Right cardiac atrium (tissue), 5 donors: Measurements from ENCODE around the gene HS3ST4. TPM values are rescaled to one million over a fixed set of nuclear protein-coding genes. Genes with fewer than 3 reads are reported as not detected.
"Not testable (repeated sequence)": the region's sequence is repeated elsewhere in the genome, so short reads cannot be mapped to it uniquely, and the experiment has no call there.

Source experiments
- ATAC-seq, 2 donors: fragments of 200-7000 bp; cut with Tn5 transposase; one replicate each; pipeline versions ENCODE4 v1.8.0 to v1.9.1; 2020; ENCODE audit warnings: moderate library complexity in 2 of 2, mild to moderate bottlenecking in 1 of 2
- DNase-seq, 3 donors: peaks; one replicate each; pipeline ENCODE4 v3.0.0-alpha.2; 2020
- H3K27ac ChIP-seq: one replicate; pipeline ENCODE4 v1.5.1; 2013; ENCODE audit warnings: mild to moderate bottlenecking, low read length, control low read depth, moderate library complexity
- H3K27me3 ChIP-seq: one replicate; pipeline ENCODE4 v1.6.1; 2013; ENCODE audit not compliant: control insufficient read depth, insufficient read depth
- H3K4me1 ChIP-seq: one replicate; pipeline ENCODE4 v1.6.1; 2013; ENCODE audit warnings: low read length; ENCODE audit not compliant: control insufficient read depth, insufficient read depth
- H3K4me3 ChIP-seq: one replicate; pipeline ENCODE4 v1.5.1; 2013; ENCODE audit warnings: low read length, control low read depth
- H3K9me3 ChIP-seq: one replicate; pipeline ENCODE4 v1.6.1; 2013; ENCODE audit warnings: low read length; ENCODE audit not compliant: control insufficient read depth
- WGBS: extraction: QIAGEN DNeasy Blood & Tissue Kit; methylation state at CpG from one replicate; pipeline ENCODE4 v1.1.7; 2013; 5-methylcytosine and 5-hydroxymethylcytosine counted together
- intact Hi-C, 4 donors: fragments of 100-400 bp; cut with DNase I; formaldehyde crosslinking; loops; one replicate each; pipeline versions ENCODE4 v1.11.0 to v1.14.0; 2022 to 2023
- polyA plus RNA-seq: library from polyadenylated mRNA; stranded (reverse); fragments of 200-250 nt; gene quantifications from one replicate; pipeline ENCODE4 v1.2.3, GENCODE V29; 2013
- total RNA-seq, 4 donors: library from RNA; stranded (reverse); fragmentation: NEBNext Ultra II Directional; extraction: Animal tissue kit (Norgen Biotek cat#: 25700); gene quantifications; one replicate each; pipeline ENCODE4 v1.2.1, GENCODE V29; 2021
- donor health status: healthy with polysubstance abuse.
- donor health status: DM: no; HTN: yes; CAD: no.
- donor health status: DM: no; HTN: no; CAD: no.
- donor health status: DM: no; HTN: yes; CAD: no; lungs with severe emphysema.
- donor health status: DM: yes; HTN: yes; CAD: no.

HS3ST4 gene
- total and polyA plus RNA-seq, 5 donors: not detected

DNA sequence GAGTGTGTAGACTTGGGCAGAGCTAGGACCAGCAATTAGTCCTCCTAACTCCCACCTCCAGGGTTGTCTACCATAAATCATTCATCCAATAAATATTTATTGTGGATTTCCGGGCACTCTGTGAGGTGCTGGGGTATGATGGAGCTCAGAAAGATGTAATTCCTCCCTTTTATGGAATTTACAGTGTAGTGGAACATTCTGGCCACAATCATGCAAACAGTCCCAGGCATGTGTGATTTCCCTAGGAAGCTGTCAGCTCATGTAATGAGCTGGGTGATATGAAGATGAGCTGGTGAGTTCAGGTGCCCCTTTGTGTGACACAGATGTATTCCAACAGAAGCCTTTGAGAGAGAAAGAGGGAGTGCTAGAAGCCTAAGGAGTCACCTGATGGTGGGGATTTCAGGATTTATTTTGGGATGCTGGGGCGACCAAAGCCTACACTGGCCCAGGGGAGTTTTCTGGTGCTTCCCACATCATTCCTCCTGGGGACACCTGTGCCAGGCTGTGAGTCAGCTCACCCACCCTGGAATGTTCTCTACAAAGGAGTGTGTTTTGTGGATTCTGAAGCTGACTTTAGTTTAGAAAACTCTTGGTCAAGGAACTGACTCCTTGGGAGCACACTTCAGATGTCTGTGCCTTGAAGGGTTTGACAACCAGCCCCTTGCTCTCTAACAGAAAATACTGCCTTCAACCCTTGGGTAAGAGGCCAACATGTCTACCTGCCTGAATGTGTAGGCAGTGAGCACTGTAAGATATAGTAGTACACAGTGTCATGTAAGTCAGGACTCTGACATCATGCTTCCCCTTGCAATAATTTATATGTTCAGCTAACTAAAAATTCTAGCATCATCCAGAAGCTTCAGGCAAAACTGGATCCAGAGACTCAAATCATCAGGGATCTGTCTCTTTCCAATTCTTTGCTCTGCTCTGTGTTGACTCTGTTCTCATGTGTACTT is 42.9 kb downstream of the HS3ST4 start:
- Histone ChIP-seq H3K9me3 (no peaks in the 10 kb centered on the region), H3K4me3 (no peak overlapping the region), H3K27ac (no peak overlapping the region), H3K27me3 (no peaks in the 10 kb centered on the region), H3K4me1 (no peaks in the 10 kb centered on the region)
- no peak for ATAC-seq
- 55% methylated on average over 2 of the region's 2 CpGs for WGBS
- intact Hi-C loops: no loop called here
- no peak for DNase-seq

DNA sequence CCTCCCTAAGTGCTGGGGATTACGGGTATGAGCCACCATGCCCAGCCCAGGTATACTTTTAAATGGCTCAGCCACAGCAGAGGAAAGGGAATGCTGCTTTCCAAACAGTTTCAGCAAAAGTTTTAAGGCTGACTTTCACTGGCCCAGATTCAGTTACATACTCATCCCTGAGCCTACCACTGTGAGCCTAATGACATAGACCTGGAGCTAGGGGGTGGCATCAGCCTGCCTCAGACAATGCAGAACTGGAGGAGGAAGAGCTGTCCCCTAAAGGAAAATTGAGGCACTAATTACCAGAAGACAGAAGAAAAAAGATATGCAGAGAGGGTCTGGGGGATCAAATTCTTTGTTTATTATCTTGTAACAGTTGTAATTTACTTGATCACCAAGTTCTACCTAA is 43.9 kb downstream of the HS3ST4 start:
- ATAC-seq (no peak), DNase-seq (no peak)
- Histone ChIP-seq H3K9me3 (no peaks in the 10 kb centered on the region), H3K27me3 (no peaks in the 10 kb centered on the region), H3K27ac (no peak overlapping the region), H3K4me1 (no peaks in the 10 kb centered on the region), H3K4me3 (no peak overlapping the region)
- 74% methylated on average over 1 of the region's 1 CpG for WGBS
- intact Hi-C loops: no loop called here

DNA sequence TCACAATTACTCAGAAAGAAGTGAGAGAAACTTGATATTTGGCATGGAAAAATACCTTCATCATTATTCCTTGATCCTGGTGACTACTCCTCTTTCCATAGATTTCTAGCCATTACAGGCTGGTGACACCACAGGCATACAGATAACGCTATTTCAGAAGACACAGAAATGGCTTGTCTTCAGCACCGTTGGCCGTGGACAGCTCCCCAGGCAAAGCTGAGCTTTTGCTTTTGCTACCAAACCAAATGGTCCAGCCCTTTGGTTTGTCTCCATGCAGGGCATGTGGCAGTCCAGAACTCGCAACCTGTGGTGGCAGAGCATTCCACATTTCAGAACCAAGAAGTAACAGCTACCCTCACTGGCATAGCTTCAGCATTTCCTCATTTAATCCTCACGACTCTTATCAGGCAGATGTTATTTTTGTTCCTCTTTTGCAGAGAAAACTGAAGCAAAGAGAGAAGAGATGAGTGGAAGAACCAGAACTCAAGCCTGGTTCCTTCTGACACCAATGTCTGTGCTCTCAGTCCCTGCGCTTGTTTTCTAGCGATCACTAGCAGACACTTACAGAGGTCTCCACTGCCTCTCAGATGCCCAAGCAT is 55.5 kb downstream of the HS3ST4 start:
- WGBS: 57% methylated on average over 7 of the region's 7 CpGs
- Histone ChIP-seq H3K9me3 (no peaks in the 10 kb centered on the region), H3K4me1 (no peaks in the 10 kb centered on the region), H3K4me3 (no peak overlapping the region), H3K27ac (no peak overlapping the region), H3K27me3 (no peaks in the 10 kb centered on the region)
- ATAC-seq (no peak), DNase-seq (no peak)
- intact Hi-C loops: no loop called here

DNA sequence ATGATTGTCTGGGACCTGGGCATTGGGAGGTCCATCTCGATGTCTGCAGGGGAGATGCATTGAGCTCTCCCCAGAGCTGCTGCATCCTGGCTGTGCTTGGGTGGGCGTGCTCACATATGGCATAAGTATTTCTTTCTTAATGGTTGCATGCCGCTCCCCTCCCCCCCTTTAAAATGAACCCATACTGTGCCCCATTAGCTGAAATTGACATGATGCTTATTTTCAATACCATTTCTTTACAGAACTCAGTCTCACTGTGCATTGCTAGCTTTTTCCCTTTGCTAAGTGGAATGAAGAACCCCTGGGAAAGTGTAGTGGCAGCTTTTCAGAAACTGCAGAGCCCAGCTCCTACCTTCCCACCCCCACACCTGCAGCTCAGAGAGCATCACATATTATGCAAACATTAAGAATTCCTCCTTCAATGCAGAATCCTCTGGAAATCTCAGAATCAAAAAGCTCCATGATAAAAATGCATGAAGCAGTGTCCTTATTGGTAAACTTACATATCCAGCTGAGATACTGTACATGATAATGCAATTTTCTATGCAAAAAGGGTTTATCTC is 56.4 kb downstream of the HS3ST4 start:
- no peaks in the 10 kb centered on the region for H3K27me3 ChIP-seq
- H3K27ac ChIP-seq: no peak overlapping the region
- no peak for ATAC-seq
- no peak overlapping the region for H3K4me3 ChIP-seq
- H3K4me1 ChIP-seq: no peaks in the 10 kb centered on the region
- H3K9me3 ChIP-seq: no peaks in the 10 kb centered on the region
- DNase-seq: no peak
- intact Hi-C loops: no loop called here
- WGBS: 85% methylated on average over 3 of the region's 3 CpGs

DNA sequence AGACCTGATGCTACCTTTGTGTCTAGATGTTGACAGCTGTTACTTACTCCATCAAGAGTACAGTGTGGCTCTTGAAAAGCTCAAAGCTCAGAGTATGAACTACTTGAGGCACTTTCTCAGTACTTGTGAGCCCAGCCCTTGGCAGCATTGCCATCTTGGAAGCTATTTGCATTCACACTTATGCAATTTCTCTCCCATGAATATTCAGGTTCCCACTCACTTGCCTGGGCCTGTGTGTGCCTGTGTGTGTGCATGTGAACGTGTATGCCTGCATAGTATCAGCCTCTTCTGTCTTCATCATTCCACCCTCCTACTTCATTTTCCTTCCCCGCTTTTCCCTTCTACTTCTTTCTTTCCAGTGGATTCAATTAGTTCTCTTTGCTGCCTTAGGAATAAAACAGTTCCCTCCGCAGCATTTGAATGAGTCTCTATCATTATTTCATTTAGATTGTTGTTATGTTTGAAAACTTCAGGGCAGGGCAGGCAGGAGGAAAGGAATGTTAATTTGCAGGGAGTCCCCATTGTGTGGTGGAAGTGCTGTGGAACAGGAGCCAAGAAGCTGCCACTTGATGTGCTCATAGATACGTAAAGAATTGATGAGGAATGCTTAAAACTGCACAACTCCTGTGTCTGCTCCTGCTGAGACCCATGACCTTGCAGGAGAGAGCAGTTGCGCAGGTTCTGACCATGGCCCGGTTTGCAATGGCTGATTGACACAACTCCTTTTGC is 58.9 kb downstream of the HS3ST4 start:
- no peak overlapping the region for H3K4me3 ChIP-seq
- H3K27ac ChIP-seq: no peak overlapping the region
- H3K4me1 ChIP-seq: no peaks in the 10 kb centered on the region
- DNase-seq: no peak
- intact Hi-C loops: no loop called here
- 55% methylated on average over 6 of the region's 6 CpGs for WGBS
- no peak for ATAC-seq
- no peaks in the 10 kb centered on the region for H3K9me3 ChIP-seq
- H3K27me3 ChIP-seq: no peaks in the 10 kb centered on the region

DNA sequence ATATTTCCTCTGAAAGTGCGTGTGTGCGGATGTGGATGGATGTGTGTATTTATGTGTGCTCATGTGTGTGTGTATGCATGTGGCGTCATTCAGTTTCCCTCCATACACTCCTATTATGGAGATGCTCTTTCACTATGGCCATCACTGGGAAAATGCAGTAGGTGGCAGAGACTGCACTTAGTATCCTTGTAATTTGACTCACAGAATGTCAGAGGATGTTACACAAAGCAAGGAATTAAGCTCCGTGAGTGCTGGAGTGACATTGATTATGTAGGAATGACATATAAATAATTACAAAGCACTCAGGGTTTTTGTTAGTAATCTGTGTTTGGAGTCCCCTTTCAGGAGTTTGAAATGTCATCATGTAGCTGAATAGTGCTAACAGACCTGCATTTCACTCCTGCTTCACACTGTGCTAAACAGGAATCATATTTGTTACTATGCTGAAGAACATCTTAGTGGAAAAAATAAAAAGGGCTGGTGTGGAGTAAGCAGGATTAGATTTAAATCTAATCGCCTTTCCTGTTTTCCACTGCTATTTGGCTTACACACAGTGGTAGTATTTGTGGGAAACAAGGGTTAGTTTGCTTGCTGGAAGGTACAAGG is 59.6 kb downstream of the HS3ST4 start:
- Histone ChIP-seq H3K4me1 (no peaks in the 10 kb centered on the region), H3K27me3 (no peaks in the 10 kb centered on the region), H3K4me3 (no peak overlapping the region), H3K9me3 (no peaks in the 10 kb centered on the region), H3K27ac (no peak overlapping the region)
- intact Hi-C loops: no loop called here
- DNase-seq (no peak), ATAC-seq (no peak)
- 77% methylated on average over 5 of the region's 5 CpGs for WGBS

DNA sequence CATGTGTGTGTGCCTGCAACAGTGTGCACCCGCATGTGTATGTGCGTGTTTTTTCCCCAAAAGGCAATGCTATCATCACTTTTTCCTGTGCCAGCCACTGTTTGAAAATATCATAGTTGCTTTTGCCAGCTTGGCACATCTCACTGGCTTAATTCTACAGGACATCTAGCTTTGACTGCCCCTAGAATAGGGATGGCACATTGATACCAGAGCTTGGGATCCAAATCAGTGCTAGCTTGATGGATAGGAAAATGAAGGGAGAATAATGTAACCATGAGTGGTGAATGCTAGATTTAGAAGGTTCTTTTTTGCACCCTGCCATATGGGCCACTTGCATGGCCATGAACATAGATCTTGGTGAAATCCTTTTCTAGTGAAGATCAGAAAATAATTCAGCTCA is 72.7 kb downstream of the HS3ST4 start:
- Histone ChIP-seq H3K9me3 (no peaks in the 10 kb centered on the region), H3K4me1 (no peaks in the 10 kb centered on the region), H3K4me3 (no peak overlapping the region), H3K27ac (no peak overlapping the region), H3K27me3 (no peaks in the 10 kb centered on the region)
- 89% methylated on average over 2 of the region's 2 CpGs for WGBS
- DNase-seq: no peak
- no peak for ATAC-seq
- intact Hi-C loops: no loop called here

DNA sequence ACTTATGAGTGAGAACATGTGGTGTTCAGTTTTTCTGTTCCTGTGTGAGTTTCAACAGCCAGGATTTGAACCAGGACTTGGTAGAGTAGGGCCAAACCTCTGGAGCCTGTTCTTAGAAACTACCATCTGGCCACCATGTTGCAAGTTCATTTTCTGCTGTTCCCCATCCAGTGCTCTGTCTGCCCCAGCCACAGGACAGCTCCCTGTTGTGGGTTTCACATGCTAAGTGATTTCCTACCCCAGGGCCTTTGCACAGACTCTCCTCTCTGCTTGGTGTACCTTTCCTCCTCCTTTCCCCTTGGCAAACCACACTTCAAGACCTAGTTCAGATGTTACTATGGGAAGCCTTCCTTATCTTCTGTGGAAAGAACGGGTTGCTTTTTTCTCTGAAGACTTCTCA is 79.5 kb downstream of the HS3ST4 start:
- ATAC-seq: no peak
- WGBS: 64% methylated on average over 1 of the region's 1 CpG
- intact Hi-C loops: no loop called here
- DNase-seq: no peak
- Histone ChIP-seq H3K4me1 (no peaks in the 10 kb centered on the region), H3K27me3 (no peaks in the 10 kb centered on the region), H3K9me3 (no peaks in the 10 kb centered on the region), H3K27ac (no peak overlapping the region), H3K4me3 (no peak overlapping the region)

DNA sequence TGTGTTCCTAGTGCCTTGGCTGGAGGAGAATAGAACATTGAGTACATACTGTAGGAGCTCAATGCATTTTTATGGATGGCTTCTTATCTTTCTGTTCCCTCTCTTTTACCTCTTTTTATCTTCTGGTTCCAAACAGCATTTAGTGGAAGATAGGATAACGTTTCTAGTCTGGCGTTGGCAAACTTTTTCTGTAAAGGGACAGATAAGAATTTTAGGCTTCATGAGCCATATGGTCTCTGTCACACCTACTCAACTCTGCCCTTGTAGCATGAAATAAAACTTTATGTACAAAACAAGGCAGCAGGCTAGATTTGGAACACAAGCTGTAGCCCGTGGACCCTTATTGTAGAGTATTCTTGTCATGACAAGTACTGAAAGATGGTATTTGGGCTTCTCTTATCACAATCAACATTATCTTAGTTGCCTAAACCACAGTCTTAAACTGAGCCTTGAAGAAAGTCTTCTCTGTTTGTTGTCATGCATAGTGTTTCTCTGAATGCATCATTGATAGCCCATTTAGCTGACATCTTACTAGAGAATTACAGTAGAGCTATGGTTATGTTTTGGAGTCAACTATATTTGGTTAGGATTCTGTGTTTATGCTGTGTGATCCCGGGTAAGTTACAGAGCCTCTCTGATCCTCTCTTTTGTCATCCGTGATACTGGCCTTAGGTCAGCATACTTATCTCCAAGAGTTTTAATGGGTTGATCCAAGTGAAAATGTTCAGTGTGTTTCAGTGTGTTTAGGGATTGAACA is 80.2 kb downstream of the HS3ST4 start:
- Histone ChIP-seq H3K4me1 (no peaks in the 10 kb centered on the region), H3K27ac (no peak overlapping the region), H3K9me3 (no peaks in the 10 kb centered on the region), H3K27me3 (no peaks in the 10 kb centered on the region), H3K4me3 (no peak overlapping the region)
- WGBS: 49% methylated on average over 5 of the region's 5 CpGs
- intact Hi-C loops: no loop called here
- ATAC-seq (no peak), DNase-seq (no peak)

DNA sequence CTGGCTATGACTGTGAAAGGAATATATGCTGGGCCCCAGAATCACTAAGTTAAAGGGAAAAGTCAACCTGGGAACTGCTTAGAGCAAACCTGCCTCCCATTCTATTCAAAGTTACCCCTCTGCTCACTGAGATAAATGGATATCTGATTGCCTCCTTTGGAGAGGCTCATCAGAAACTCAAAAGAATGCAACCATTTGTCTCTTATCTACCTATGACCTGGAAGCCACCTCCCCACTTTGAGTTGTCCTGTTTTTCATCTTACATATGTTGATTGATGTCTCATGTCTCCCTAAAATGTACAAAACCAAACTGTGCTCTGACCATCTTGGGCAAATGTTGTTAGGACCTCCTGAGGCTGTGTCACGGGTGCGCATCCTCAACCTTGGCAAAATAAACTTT is 84.5 kb downstream of the HS3ST4 start:
- H3K9me3 ChIP-seq, H3K27ac ChIP-seq, H3K4me3 ChIP-seq, intact Hi-C loops, DNase-seq, ATAC-seq, H3K4me1 ChIP-seq, H3K27me3 ChIP-seq: not testable (repeated sequence)
- WGBS: 88% methylated on average over 2 of the region's 2 CpGs
